Measurements from ENCODE around the gene ADGRG4. TPM values are rescaled to one million over a fixed set of nuclear protein-coding genes. Genes with fewer than 3 reads are reported as not detected.

ADGRG4 gene
- total RNA-seq, 1 experiment from 2014 or later = not detected

DNA sequence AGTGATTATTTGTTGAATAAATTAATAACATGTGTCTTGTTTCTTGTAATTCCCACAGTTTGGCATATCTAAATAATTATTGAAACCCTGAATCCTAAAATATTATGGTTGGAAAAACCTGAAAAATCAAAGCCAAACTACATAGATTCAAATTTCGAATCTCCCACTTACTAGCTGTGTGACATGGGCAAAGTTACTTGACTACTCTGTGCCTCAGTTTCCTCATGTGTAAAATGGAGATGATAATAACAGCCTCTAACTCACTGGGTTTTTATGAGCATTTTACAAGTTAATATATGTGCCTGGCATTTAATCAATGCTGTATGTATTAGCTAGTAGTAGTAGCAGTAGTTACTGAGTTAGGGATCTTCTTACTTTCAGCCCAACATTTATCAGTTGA is 152.4 kb downstream of the ADGRG4 start:
- H3K9me3 ChIP-seq (ENCODE audit: low read depth, low read length, poor library complexity, severe bottlenecking) = no peaks in the 10 kb centered on the region
- no peak overlapping the region for H3K4me3 ChIP-seq (ENCODE audit: low read depth, low read length, poor library complexity, severe bottlenecking)
- ChIA-PET CTCF (no interaction called here), POLR2A (ENCODE audit: low non-redundant PET) (no interaction called here)
- no peak overlapping the region for H3K27ac ChIP-seq (ENCODE audit: low read depth, low read length, poor library complexity, severe bottlenecking)
- BruUV-seq (replicated peaks) = no TSS peak
- no peaks in the 10 kb centered on the region for H3K36me3 ChIP-seq (ENCODE audit: insufficient read depth, low read length, poor library complexity, severe bottlenecking)
- no peaks in the 10 kb centered on the region for H3K27me3 ChIP-seq (replicated peaks; ENCODE audit: insufficient read depth, low read depth, low read length, poor library complexity)
- no peaks in the 10 kb centered on the region for H3K4me1 ChIP-seq (ENCODE audit: insufficient read depth, low read length, poor library complexity, severe bottlenecking)
- no peak for TF ChIP-seq EZH2 (IDR thresholded peaks at IDR 0.05; ENCODE audit: borderline replicate concordance, low read depth, low read length, poor library complexity, severe bottlenecking)
- TF ChIP-seq, protein P1, sequence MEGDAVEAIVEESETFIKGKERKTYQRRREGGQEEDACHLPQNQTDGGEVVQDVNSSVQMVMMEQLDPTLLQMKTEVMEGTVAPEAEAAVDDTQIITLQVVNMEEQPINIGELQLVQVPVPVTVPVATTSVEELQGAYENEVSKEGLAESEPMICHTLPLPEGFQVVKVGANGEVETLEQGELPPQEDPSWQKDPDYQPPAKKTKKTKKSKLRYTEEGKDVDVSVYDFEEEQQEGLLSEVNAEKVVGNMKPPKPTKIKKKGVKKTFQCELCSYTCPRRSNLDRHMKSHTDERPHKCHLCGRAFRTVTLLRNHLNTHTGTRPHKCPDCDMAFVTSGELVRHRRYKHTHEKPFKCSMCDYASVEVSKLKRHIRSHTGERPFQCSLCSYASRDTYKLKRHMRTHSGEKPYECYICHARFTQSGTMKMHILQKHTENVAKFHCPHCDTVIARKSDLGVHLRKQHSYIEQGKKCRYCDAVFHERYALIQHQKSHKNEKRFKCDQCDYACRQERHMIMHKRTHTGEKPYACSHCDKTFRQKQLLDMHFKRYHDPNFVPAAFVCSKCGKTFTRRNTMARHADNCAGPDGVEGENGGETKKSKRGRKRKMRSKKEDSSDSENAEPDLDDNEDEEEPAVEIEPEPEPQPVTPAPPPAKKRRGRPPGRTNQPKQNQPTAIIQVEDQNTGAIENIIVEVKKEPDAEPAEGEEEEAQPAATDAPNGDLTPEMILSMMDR (conservative IDR thresholded peaks at IDR 0.05; ENCODE audit: low read depth, low read length) = no peak
- DNase-seq (ENCODE audit: low spot score) = no peak
- intact Hi-C loops (cut with micrococcal nuclease; ENCODE audit: unreplicated experiment) = no loop called here

DNA sequence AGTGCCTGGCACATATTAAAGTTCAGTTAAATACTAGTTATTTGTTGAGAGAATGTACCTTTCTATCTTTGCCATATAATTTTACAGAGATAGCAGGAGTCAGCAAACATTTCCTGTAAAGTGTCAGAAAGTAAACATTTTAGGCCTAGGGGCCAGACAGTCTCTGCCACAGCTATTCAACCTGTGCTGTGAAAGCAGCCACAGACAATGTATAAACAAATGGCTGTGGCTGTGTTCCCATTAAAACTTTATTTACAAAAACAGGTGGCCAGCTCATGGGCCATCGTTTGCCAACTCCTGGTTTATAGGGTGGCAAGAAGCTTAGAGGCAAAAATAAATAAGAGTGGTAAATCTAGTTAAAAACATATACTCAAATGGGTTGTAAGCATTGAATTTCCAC is 153.0 kb downstream of the ADGRG4 start:
- Histone ChIP-seq H3K27me3 (replicated peaks; ENCODE audit: insufficient read depth, low read depth, low read length, poor library complexity) (no peaks in the 10 kb centered on the region), H3K36me3 (ENCODE audit: insufficient read depth, low read length, poor library complexity, severe bottlenecking) (no peaks in the 10 kb centered on the region), H3K9me3 (ENCODE audit: low read depth, low read length, poor library complexity, severe bottlenecking) (no peaks in the 10 kb centered on the region), H3K4me3 (ENCODE audit: low read depth, low read length, poor library complexity, severe bottlenecking) (no peak overlapping the region), H3K27ac (ENCODE audit: low read depth, low read length, poor library complexity, severe bottlenecking) (no peak overlapping the region), H3K4me1 (ENCODE audit: insufficient read depth, low read length, poor library complexity, severe bottlenecking) (no peaks in the 10 kb centered on the region)
- CTCF ChIA-PET = no interaction called here
- POLR2A ChIA-PET (ENCODE audit: low non-redundant PET) = no interaction called here
- TF ChIP-seq, protein P1 (conservative IDR thresholded peaks at IDR 0.05; ENCODE audit: low read depth, low read length) = no peak
- TF ChIP-seq EZH2 (IDR thresholded peaks at IDR 0.05; ENCODE audit: borderline replicate concordance, low read depth, low read length, poor library complexity, severe bottlenecking) = no peak
- BruUV-seq (replicated peaks) = no TSS peak
- intact Hi-C loops (cut with micrococcal nuclease; ENCODE audit: unreplicated experiment) = no loop called here
- no peak for DNase-seq (ENCODE audit: low spot score)

DNA sequence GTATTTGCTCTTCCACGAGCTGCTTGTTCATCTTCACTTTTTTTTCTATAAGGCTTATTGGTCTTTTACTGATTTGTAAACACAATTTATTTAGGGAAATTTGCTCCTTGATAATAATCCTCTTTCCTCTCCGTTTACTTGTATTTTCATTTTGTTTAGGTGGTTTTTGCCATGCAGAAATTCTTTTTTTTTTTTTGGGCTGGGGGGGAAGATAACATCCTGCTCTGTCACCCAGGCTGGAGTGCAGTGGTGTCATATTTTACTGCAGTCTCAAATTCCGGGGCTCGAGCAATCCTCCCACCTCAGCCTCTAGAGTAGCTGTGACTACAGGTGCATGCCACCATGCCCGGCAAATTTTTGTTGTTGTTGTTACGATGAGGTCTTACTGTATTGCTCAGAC is 155.4 kb downstream of the ADGRG4 start:
- Histone ChIP-seq H3K27ac (ENCODE audit: low read depth, low read length, poor library complexity, severe bottlenecking) (no peak overlapping the region), H3K4me3 (ENCODE audit: low read depth, low read length, poor library complexity, severe bottlenecking) (no peak overlapping the region), H3K4me1 (ENCODE audit: insufficient read depth, low read length, poor library complexity, severe bottlenecking) (no peaks in the 10 kb centered on the region), H3K9me3 (ENCODE audit: low read depth, low read length, poor library complexity, severe bottlenecking) (no peaks in the 10 kb centered on the region), H3K27me3 (replicated peaks; ENCODE audit: insufficient read depth, low read depth, low read length, poor library complexity) (no peaks in the 10 kb centered on the region), H3K36me3 (ENCODE audit: insufficient read depth, low read length, poor library complexity, severe bottlenecking) (no peaks in the 10 kb centered on the region)
- intact Hi-C loops (cut with micrococcal nuclease; ENCODE audit: unreplicated experiment) = no loop called here
- TF ChIP-seq, protein P1 (conservative IDR thresholded peaks at IDR 0.05; ENCODE audit: low read depth, low read length) = no peak
- no peak for TF ChIP-seq EZH2 (IDR thresholded peaks at IDR 0.05; ENCODE audit: borderline replicate concordance, low read depth, low read length, poor library complexity, severe bottlenecking)
- ChIA-PET CTCF (no interaction called here), POLR2A (ENCODE audit: low non-redundant PET) (no interaction called here)
- DNase-seq (ENCODE audit: low spot score) = no peak
- BruUV-seq (replicated peaks) = no TSS peak
